OCI-LY7 (cell line): ENCODE measurements around the gene ETNPPL. TPM values are rescaled to one million over a fixed set of nuclear protein-coding genes. Genes with fewer than 3 reads are reported as not detected.
"Not testable (repeated sequence)": the region's sequence is repeated elsewhere in the genome, so short reads cannot be mapped to it uniquely, and the experiment has no call there.

ENCODE experiments used
- BruUV-seq: library from RNA; stranded (reverse); fragments of 400-500 nt; replicated peaks from 2 replicates; lab custom pipeline; 2021; lab: Mats Ljungman, UMichigan
- CTCF ChIA-PET: fragments of 300-600 bp; sonication (Branson Sonifier 250); formaldehyde crosslinking; loops from one replicate; lab custom pipeline; 2022; ENCODE audit warnings: antibody characterized with exemption; ENCODE audit not compliant: unreplicated experiment; lab: Charles Lee
- POLR2A ChIA-PET: fragments of 300-600 bp; sonication (Branson Sonifier 250); formaldehyde crosslinking; loops from one replicate; lab custom pipeline; 2022; ENCODE audit warnings: antibody characterized with exemption; lab: Charles Lee
- DNase-seq: peaks from one replicate; pipeline ENCODE4 v3.0.0-alpha.2; 2015; ENCODE audit warnings: low spot score
- H2AFZ ChIP-seq: fragments of 200-600 bp; sonication (generic), shearing (Covaris generic); 2 replicates; pipeline ENCODE4 v1.6.1; 2014; ENCODE audit warnings: mild to moderate bottlenecking, antibody characterized with exemption, low read length, moderate library complexity
- H3K27ac ChIP-seq: fragments of 200-600 bp; sonication (generic); 2 replicates; pipeline ENCODE4 v1.5.1; 2014; ENCODE audit warnings: mixed run types, low read depth, mild to moderate bottlenecking, moderate library complexity, low read length, inconsistent platforms; ENCODE audit not compliant: poor library complexity, severe bottlenecking
- H3K36me3 ChIP-seq: fragments of 200-600 bp; sonication (generic); 2 replicates; pipeline ENCODE4 v1.6.1; 2014; ENCODE audit warnings: mild to moderate bottlenecking, antibody characterized with exemption, low read length, moderate library complexity, mixed read lengths; ENCODE audit not compliant: insufficient read depth
- H3K4me1 ChIP-seq: fragments of 200-600 bp; sonication (generic); 2 replicates; pipeline ENCODE4 v1.5.1; 2014; ENCODE audit warnings: mild to moderate bottlenecking, low read length; ENCODE audit not compliant: insufficient read depth, poor library complexity, severe bottlenecking
- H3K4me2 ChIP-seq: fragments of 200-600 bp; sonication (generic); 2 replicates; pipeline ENCODE4 v1.6.1; 2014; ENCODE audit warnings: mild to moderate bottlenecking, low read length
- H3K4me3 ChIP-seq: fragments of 200-600 bp; sonication (generic); 2 replicates; pipeline ENCODE4 v1.5.1; 2014; ENCODE audit warnings: mild to moderate bottlenecking, low read depth, low read length; ENCODE audit not compliant: poor library complexity, severe bottlenecking
- H3K79me2 ChIP-seq: fragments of 200-600 bp; sonication (generic); 2 replicates; pipeline ENCODE4 v1.6.1; 2016; ENCODE audit warnings: low read depth, mild to moderate bottlenecking, low read length, moderate library complexity, mixed read lengths; ENCODE audit not compliant: insufficient read depth
- H3K9me2 ChIP-seq: fragments of 200-600 bp; sonication (generic); 2 replicates; pipeline ENCODE4 v1.6.1; 2016; ENCODE audit warnings: mild to moderate bottlenecking, low read length, mixed read lengths; ENCODE audit not compliant: insufficient read depth
- H3K9me3 ChIP-seq: fragments of 200-600 bp; sonication (generic); 2 replicates; pipeline ENCODE4 v1.6.1; 2014; ENCODE audit warnings: mild to moderate bottlenecking, mixed run types, low read length, mixed read lengths
- H4K20me1 ChIP-seq: fragments of 200-600 bp; sonication (generic); 2 replicates; pipeline ENCODE4 v1.6.1; 2014; ENCODE audit warnings: mild to moderate bottlenecking, antibody characterized with exemption, low read length, moderate library complexity, mixed read lengths; ENCODE audit not compliant: insufficient read depth
- EZH2phosphoT487 ChIP-seq: fragments of 200-600 bp; sonication (generic); IDR thresholded peaks from 2 replicates; pipeline ENCODE4 v1.6.1; 2018; ENCODE audit warnings: low read depth, borderline replicate concordance, mild to moderate bottlenecking, mixed run types, antibody characterized with exemption, low read length, moderate library complexity, mixed read lengths
- intact Hi-C: fragments of 100-400 bp; cut with micrococcal nuclease; formaldehyde crosslinking; loops from one replicate; pipeline ENCODE4 v1.10.0; 2022; ENCODE audit not compliant: unreplicated experiment
- total RNA-seq, 2 experiments: library from RNA; depleted of rRNA in 1 of 2; stranded (reverse); fragments of >200 nt in 1 of 2; shearing (Covaris generic) in 1 of 2; gene quantifications; 2 replicates each; pipeline ENCODE4 v1.2.3, GENCODE V29; 2014 to 2022
- TF ChIP-seq, protein P1 (sequence below): fragments of 200-600 bp; sonication (generic); conservative IDR thresholded peaks from 2 replicates; pipeline ENCODE4 v1.5.1; 2014; ENCODE audit warnings: mild to moderate bottlenecking, antibody characterized with exemption, low read length, moderate library complexity, mixed read lengths

Gene ETNPPL
- total RNA-seq, 2 experiments from 2014 or later: not detected

DNA sequence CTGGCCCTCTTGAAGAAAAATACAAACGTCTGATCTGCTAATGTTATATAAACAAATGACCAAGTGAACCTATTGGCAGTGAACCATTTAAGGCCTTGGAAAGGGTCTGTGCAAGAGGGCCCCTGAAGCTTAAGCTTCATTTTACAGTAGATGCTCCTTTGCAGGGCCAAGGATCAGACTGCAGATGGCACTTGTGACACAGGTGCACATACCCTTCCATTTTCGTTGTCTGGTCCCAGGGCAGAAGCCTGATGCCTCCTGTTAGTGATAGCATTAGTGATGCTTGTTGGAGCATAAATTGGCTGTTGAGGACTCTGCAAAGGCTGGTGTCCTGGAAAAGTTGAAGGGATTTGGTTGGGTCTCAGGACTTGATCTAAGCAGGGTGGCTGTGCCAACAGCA lies 46.5 kb downstream of the ETNPPL start:
- no peaks in the 10 kb centered on the region for H3K36me3 ChIP-seq
- no peaks in the 10 kb centered on the region for H3K4me1 ChIP-seq
- H2AFZ ChIP-seq: no peak overlapping the region
- no peaks in the 10 kb centered on the region for H3K9me2 ChIP-seq
- no peaks in the 10 kb centered on the region for H3K9me3 ChIP-seq
- CTCF ChIA-PET: no interaction called here
- DNase-seq: no peak
- no peaks in the 10 kb centered on the region for H3K79me2 ChIP-seq
- TF ChIP-seq, protein P1, sequence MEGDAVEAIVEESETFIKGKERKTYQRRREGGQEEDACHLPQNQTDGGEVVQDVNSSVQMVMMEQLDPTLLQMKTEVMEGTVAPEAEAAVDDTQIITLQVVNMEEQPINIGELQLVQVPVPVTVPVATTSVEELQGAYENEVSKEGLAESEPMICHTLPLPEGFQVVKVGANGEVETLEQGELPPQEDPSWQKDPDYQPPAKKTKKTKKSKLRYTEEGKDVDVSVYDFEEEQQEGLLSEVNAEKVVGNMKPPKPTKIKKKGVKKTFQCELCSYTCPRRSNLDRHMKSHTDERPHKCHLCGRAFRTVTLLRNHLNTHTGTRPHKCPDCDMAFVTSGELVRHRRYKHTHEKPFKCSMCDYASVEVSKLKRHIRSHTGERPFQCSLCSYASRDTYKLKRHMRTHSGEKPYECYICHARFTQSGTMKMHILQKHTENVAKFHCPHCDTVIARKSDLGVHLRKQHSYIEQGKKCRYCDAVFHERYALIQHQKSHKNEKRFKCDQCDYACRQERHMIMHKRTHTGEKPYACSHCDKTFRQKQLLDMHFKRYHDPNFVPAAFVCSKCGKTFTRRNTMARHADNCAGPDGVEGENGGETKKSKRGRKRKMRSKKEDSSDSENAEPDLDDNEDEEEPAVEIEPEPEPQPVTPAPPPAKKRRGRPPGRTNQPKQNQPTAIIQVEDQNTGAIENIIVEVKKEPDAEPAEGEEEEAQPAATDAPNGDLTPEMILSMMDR: no peak
- TF ChIP-seq EZH2phosphoT487: no peak
- H4K20me1 ChIP-seq: no peaks in the 10 kb centered on the region
- POLR2A ChIA-PET: no interaction called here
- intact Hi-C loops: no loop called here
- BruUV-seq: no TSS peak
- H3K27ac ChIP-seq: no peak overlapping the region
- no peak overlapping the region for H3K4me3 ChIP-seq
- H3K4me2 ChIP-seq: no peak overlapping the region

DNA sequence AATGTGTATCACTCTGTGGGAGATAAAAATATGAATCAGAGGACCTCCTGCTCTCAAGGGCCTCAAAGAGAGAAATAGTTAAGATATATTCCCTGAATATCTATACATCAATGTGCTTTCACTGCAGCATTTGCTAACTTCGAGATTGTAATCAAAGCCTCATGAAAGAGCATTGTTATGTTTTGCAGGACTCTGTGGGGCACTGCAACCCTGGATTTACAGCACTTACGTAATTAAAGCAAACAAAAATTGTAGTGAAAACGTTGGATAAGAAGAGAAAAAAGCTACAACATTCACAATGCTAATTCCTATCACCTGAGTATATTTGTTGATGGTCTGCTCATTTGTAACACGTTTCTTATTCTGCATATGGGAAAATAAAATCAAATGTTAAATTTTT lies 48.0 kb downstream of the ETNPPL start:
- TF ChIP-seq, protein P1: no peak
- no peak for TF ChIP-seq EZH2phosphoT487
- H3K4me1 ChIP-seq: no peaks in the 10 kb centered on the region
- H3K4me2 ChIP-seq: no peak overlapping the region
- H4K20me1 ChIP-seq: no peaks in the 10 kb centered on the region
- DNase-seq: no peak
- H3K9me3 ChIP-seq: no peaks in the 10 kb centered on the region
- ChIA-PET CTCF (no interaction called here), POLR2A (interaction anchor here (0.6 kb wide), 1 partner anchor 196 kb away, joined by 3 read pairs; no protein-coding TSS in a partner anchor)
- no peak overlapping the region for H3K27ac ChIP-seq
- H2AFZ ChIP-seq: no peak overlapping the region
- H3K4me3 ChIP-seq: no peak overlapping the region
- no peaks in the 10 kb centered on the region for H3K79me2 ChIP-seq
- no peaks in the 10 kb centered on the region for H3K36me3 ChIP-seq
- H3K9me2 ChIP-seq: no peaks in the 10 kb centered on the region
- BruUV-seq: no TSS peak
- intact Hi-C loops: no loop called here

DNA sequence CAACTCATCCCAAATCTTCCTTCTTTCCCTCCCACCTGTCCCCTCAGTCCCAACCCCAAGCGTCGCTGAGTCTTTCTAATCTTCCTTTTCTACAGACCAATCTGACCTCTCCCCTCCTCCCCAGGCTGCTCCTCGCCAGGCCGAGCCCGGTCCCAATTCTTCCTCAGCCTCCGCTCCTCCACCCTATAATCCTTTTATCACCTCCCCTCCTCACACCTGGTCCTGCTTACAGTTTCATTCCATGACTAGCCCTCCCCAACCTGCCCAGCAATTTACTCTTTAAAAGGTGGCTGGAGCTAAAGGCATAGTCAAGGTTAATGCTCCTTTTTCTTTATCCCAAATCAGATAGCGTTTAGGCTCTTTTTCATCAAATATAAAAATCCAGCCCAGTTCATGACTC lies 52.3 kb downstream of the ETNPPL start:
- H3K9me3 ChIP-seq, intact Hi-C loops, H3K9me2 ChIP-seq, H3K4me1 ChIP-seq, H2AFZ ChIP-seq, H3K79me2 ChIP-seq, H3K27ac ChIP-seq, DNase-seq, H3K36me3 ChIP-seq, POLR2A ChIA-PET, H3K4me2 ChIP-seq, CTCF ChIA-PET, H3K4me3 ChIP-seq, BruUV-seq, H4K20me1 ChIP-seq: not testable (repeated sequence)
